Measurements from ENCODE around the gene ZNF91. TPM values are rescaled to one million over a fixed set of nuclear protein-coding genes. Genes with fewer than 3 reads are reported as not detected.

The ZNF91 gene
- total and polyA plus RNA-seq, 2 donors (not counting 1 experiment from before 2014, with no cell fraction given): 10.9 to 17.8 TPM

DNA sequence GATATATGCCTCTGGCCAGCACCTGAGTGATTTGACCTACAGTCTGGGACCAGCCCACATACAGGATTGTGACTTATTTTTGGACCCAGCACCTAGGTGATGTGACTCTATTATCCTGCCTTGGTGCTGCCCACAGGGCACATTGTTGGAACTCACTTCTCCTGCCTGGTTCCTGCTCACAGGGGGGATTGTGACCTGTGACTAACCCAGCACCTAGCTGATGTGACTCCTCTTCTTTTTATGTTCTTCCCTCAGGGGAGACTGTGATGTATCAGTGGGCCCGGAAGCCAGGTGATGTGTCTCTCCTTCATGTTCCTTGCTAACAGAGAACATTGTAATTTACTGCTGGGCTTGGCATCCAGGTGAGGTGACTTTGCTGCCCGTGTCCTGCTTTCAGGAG, 82.1 kb downstream of the ZNF91 start:
- DNase-seq (ENCODE audit: low read depth in 2 of 2): no peak
- Histone ChIP-seq H3K27me3 (ENCODE audit: control insufficient read depth, insufficient read depth, low read length) (no peaks in the 10 kb centered on the region), H3K9ac (ENCODE audit: insufficient read depth, low read length) (no peak overlapping the region), H3K27ac (ENCODE audit: insufficient read depth, low read length) (no peak overlapping the region), H3K4me3 (replicated peaks in 1 of 4; ENCODE audit: control extremely low read depth in 1 of 4, insufficient read depth in 1 of 4, low read depth in 3 of 4, low read length in 4 of 4) (no peak overlapping the region), H3K79me2 (ENCODE audit: control insufficient read depth, insufficient read depth, low read length) (no peaks in the 10 kb centered on the region), H3K9me3 (ENCODE audit: control insufficient read depth, insufficient read depth, low read depth, low read length) (no peaks in the 10 kb centered on the region), H3K4me2 (ENCODE audit: extremely low read depth, insufficient read depth, low read length) (no peak overlapping the region), H4K20me1 (ENCODE audit: control insufficient read depth, extremely low read depth, insufficient read depth, low read length) (no peaks in the 10 kb centered on the region), H3K36me3 (ENCODE audit: control insufficient read depth, insufficient read depth, low read length) (no peaks in the 10 kb centered on the region), H2AFZ (ENCODE audit: low read length) (no peak overlapping the region), H3K4me1 (ENCODE audit: control insufficient read depth, extremely low read depth, insufficient read depth, low read length) (no peaks in the 10 kb centered on the region)
- TF ChIP-seq, protein P1, sequence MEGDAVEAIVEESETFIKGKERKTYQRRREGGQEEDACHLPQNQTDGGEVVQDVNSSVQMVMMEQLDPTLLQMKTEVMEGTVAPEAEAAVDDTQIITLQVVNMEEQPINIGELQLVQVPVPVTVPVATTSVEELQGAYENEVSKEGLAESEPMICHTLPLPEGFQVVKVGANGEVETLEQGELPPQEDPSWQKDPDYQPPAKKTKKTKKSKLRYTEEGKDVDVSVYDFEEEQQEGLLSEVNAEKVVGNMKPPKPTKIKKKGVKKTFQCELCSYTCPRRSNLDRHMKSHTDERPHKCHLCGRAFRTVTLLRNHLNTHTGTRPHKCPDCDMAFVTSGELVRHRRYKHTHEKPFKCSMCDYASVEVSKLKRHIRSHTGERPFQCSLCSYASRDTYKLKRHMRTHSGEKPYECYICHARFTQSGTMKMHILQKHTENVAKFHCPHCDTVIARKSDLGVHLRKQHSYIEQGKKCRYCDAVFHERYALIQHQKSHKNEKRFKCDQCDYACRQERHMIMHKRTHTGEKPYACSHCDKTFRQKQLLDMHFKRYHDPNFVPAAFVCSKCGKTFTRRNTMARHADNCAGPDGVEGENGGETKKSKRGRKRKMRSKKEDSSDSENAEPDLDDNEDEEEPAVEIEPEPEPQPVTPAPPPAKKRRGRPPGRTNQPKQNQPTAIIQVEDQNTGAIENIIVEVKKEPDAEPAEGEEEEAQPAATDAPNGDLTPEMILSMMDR (conservative IDR thresholded peaks at IDR 0.05 in 1 of 2, IDR thresholded peaks at IDR 0.05 in 1 of 2; ENCODE audit: low read depth in 1 of 2, low read length in 2 of 2): no peak
- TF ChIP-seq EZH2 (IDR thresholded peaks at IDR 0.05; ENCODE audit: low read length, missing control alignments): no peak

DNA sequence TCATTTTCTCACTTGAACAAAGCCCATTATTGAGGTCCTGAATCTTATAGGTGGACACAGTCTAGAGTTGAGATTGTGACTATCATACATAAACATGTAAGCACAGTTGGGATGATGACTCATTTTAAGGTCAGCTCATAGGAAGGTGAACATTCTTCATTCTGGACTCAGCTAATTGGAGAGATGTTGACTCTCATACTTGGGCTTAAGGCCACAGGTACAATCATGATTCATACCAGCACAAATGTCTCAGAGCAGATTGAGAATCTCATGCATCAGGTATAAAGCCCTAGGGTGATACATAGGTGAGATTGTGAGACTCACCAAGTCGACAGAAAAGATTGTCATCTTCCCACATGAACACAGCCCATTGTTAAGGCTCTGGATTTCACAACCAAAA, 82.8 kb downstream of the ZNF91 start:
- Histone ChIP-seq H3K9ac (ENCODE audit: insufficient read depth, low read length) (no peak overlapping the region), H3K4me3 (replicated peaks in 1 of 4; ENCODE audit: control extremely low read depth in 1 of 4, insufficient read depth in 1 of 4, low read depth in 3 of 4, low read length in 4 of 4) (no peak overlapping the region), H3K4me2 (ENCODE audit: extremely low read depth, insufficient read depth, low read length) (no peak overlapping the region), H3K79me2 (ENCODE audit: control insufficient read depth, insufficient read depth, low read length) (no peaks in the 10 kb centered on the region), H3K27me3 (ENCODE audit: control insufficient read depth, insufficient read depth, low read length) (no peaks in the 10 kb centered on the region), H3K36me3 (ENCODE audit: control insufficient read depth, insufficient read depth, low read length) (no peaks in the 10 kb centered on the region), H4K20me1 (ENCODE audit: control insufficient read depth, extremely low read depth, insufficient read depth, low read length) (no peaks in the 10 kb centered on the region), H3K9me3 (ENCODE audit: control insufficient read depth, insufficient read depth, low read depth, low read length) (no peaks in the 10 kb centered on the region), H3K4me1 (ENCODE audit: control insufficient read depth, extremely low read depth, insufficient read depth, low read length) (no peaks in the 10 kb centered on the region), H3K27ac (ENCODE audit: insufficient read depth, low read length) (no peak overlapping the region), H2AFZ (ENCODE audit: low read length) (no peak overlapping the region)
- TF ChIP-seq, protein P1 (conservative IDR thresholded peaks at IDR 0.05 in 1 of 2, IDR thresholded peaks at IDR 0.05 in 1 of 2; ENCODE audit: low read depth in 1 of 2, low read length in 2 of 2): no peak
- TF ChIP-seq EZH2 (IDR thresholded peaks at IDR 0.05; ENCODE audit: low read length, missing control alignments): no peak
- no peak for DNase-seq (ENCODE audit: low read depth in 2 of 2)

GRCh38 chr19:23311551-23311950, 83.7 kb downstream of the ZNF91 start:
- Histone ChIP-seq H3K27me3 (ENCODE audit: control insufficient read depth, insufficient read depth, low read length) (no peaks in the 10 kb centered on the region), H3K4me2 (ENCODE audit: extremely low read depth, insufficient read depth, low read length) (no peak overlapping the region), H3K27ac (ENCODE audit: insufficient read depth, low read length) (no peak overlapping the region), H3K79me2 (ENCODE audit: control insufficient read depth, insufficient read depth, low read length) (no peaks in the 10 kb centered on the region), H3K9ac (ENCODE audit: insufficient read depth, low read length) (no peak overlapping the region), H2AFZ (ENCODE audit: low read length) (no peak overlapping the region), H3K4me3 (replicated peaks in 1 of 4; ENCODE audit: control extremely low read depth in 1 of 4, insufficient read depth in 1 of 4, low read depth in 3 of 4, low read length in 4 of 4) (no peak overlapping the region), H4K20me1 (ENCODE audit: control insufficient read depth, extremely low read depth, insufficient read depth, low read length) (no peaks in the 10 kb centered on the region), H3K4me1 (ENCODE audit: control insufficient read depth, extremely low read depth, insufficient read depth, low read length) (no peaks in the 10 kb centered on the region), H3K36me3 (ENCODE audit: control insufficient read depth, insufficient read depth, low read length) (no peaks in the 10 kb centered on the region), H3K9me3 (ENCODE audit: control insufficient read depth, insufficient read depth, low read depth, low read length) (no peaks in the 10 kb centered on the region)
- DNase-seq (ENCODE audit: low read depth in 2 of 2): no peak
- TF ChIP-seq, protein P1 (conservative IDR thresholded peaks at IDR 0.05 in 1 of 2, IDR thresholded peaks at IDR 0.05 in 1 of 2; ENCODE audit: low read depth in 1 of 2, low read length in 2 of 2): no peak
- TF ChIP-seq EZH2 (IDR thresholded peaks at IDR 0.05; ENCODE audit: low read length, missing control alignments): no peak

Measured in fibroblast of lung (primary cell).